ENCODE data around the gene TRABD2A.

TRABD2A gene

DNA sequence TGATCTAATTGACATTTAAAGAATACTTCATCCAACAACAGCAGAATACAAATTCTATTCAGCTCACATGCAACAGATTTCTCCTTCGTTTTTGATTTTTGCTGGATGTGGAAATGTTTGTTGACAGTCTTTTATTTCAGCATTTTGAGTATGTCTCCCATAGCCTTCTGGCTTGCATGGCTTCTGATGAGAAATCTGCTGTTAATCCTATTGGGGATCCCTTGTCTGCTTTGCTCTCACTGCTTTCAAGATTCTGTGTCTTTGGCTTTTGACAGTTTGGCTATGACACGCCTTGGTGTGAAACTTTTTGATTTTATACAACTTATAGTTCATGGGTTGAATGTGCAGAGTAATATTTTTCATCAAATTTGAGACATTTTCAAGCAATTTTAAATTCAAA is 44.7 kb downstream of the TRABD2A start:
- no peak overlapping the region for H3K4me3 ChIP-seq (ENCODE audit: low read depth, low read length)
- TF ChIP-seq MYC (IDR thresholded peaks at IDR 0.05; ENCODE audit: low read depth, low read length) (no peak), POLR2A (IDR thresholded peaks at IDR 0.05; ENCODE audit: extremely low read depth, insufficient read length) (no peak)
- TF ChIP-seq, protein P1, sequence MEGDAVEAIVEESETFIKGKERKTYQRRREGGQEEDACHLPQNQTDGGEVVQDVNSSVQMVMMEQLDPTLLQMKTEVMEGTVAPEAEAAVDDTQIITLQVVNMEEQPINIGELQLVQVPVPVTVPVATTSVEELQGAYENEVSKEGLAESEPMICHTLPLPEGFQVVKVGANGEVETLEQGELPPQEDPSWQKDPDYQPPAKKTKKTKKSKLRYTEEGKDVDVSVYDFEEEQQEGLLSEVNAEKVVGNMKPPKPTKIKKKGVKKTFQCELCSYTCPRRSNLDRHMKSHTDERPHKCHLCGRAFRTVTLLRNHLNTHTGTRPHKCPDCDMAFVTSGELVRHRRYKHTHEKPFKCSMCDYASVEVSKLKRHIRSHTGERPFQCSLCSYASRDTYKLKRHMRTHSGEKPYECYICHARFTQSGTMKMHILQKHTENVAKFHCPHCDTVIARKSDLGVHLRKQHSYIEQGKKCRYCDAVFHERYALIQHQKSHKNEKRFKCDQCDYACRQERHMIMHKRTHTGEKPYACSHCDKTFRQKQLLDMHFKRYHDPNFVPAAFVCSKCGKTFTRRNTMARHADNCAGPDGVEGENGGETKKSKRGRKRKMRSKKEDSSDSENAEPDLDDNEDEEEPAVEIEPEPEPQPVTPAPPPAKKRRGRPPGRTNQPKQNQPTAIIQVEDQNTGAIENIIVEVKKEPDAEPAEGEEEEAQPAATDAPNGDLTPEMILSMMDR (IDR thresholded peaks at IDR 0.05; ENCODE audit: low read depth, low read length) = no peak
- TF ChIP-seq, protein P2, sequence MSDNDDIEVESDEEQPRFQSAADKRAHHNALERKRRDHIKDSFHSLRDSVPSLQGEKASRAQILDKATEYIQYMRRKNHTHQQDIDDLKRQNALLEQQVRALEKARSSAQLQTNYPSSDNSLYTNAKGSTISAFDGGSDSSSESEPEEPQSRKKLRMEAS (IDR thresholded peaks at IDR 0.05; ENCODE audit: low read depth, low read length) = no peak
- no peak for DNase-seq (ENCODE audit: low read depth)

DNA sequence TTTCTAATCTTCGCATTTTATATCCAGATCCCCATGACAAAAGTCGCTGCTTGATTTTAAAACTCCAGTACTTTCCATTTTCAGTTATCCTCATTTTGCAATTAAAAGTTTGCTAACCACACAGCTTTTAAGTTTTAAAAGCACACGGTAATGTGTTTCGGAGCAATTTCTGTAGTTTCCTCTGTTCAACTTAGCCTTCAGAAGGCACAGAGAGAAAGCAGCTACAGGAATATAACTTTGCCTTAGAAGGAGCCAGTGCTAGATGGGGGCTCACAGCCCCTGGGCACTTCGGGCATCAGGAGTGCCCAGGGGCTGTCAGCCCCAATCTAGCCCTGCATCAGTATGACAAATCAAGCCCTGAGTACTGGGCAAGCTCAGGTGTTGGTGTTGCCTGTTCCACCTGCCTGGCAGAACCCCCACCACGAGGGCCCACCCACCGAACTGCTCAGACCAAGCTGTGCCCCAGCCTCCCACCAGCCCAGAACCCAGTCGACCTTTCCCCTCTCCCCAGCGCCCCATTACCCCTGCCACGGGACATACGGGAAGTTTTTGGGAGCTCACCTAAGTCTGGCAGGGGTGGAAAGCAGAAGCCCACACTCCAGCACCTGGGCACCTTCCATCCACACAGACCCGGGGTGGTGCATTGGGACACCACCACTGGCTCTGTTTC is 47.3 kb downstream of the TRABD2A start:
- DNase-seq (ENCODE audit: low read depth) = no peak
- TF ChIP-seq, protein P2 (IDR thresholded peaks at IDR 0.05; ENCODE audit: low read depth, low read length) = no peak
- TF ChIP-seq MYC (IDR thresholded peaks at IDR 0.05; ENCODE audit: low read depth, low read length) (no peak), POLR2A (IDR thresholded peaks at IDR 0.05; ENCODE audit: extremely low read depth, insufficient read length) (no peak)
- TF ChIP-seq, protein P1 (IDR thresholded peaks at IDR 0.05; ENCODE audit: low read depth, low read length) = no peak
- no peak overlapping the region for H3K4me3 ChIP-seq (ENCODE audit: low read depth, low read length)

DNA sequence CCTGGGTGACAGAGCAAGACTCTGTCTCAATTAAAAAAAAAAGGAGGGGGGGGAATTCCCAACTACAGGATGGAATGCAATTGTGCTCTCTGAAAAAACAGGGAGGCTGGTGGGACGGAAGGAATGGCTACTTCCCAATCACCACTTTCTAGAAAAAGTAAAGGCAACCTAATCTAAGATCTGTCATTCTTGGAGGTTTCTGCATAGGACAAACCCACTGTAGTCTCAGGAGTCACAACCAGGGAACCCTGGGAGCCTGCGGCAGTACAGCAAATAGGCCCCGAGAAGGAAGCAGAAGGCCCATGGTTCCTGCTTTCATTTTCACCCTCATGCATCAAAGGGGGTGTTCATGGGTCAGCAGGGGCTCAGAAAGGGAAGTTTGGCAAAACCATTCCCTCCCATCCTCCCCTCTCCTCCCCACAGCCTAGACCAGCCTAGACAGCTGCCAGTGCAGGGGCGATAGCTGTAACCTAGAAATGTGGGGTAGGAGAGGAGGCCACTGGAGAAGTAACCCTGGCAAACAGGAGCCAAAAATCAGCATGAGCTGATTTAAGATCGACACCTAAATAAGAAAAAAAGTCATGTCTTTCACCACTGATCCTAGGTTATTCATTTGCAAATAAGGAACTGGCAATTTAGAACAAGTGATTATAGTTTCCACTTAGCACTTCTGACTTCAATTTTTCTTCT is 48.0 kb downstream of the TRABD2A start:
- H3K4me3 ChIP-seq (ENCODE audit: low read depth, low read length) = no peak overlapping the region
- DNase-seq (ENCODE audit: low read depth) = peak; percentile 80

DNA sequence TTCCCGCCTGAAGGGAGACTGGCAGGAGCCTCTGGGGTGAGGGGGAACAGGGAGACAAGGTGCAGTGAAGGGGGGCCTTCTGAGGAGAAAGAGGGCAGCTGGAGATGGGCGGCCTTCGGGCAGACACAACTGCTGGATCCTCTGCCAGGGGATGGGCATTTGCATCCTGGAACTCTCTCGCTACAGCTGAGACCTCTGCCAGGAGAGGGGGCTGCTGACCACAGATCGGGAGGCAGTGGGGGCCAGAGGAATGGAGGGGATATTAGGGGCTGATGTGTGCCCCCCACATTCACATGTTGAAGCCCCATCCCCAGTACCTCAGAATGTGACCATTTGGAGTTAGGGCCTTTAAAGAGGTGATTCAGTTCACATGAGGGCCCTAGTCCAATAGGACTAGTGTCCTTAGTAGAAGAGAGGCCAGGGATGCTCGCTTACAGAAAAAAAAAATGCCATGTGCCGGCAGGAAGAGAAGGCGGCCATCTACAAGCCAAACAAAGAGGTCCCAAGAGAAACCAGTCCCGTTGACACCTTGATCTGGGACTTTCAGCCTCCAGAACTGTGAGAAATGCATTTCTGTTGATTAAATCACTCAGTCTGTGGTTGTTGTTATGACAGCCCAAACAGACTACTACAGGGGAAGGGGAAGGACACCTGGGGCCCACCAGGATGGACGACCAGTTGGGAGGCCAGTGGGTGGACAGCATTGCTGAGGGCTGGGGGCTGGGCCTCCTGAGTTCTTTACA is 50.0 kb downstream of the TRABD2A start:
- no peak for DNase-seq (ENCODE audit: low read depth)
- H3K4me3 ChIP-seq (ENCODE audit: low read depth, low read length) = no peak overlapping the region
- TF ChIP-seq, protein P2 (IDR thresholded peaks at IDR 0.05; ENCODE audit: low read depth, low read length) = no peak
- no peak for TF ChIP-seq MYC (IDR thresholded peaks at IDR 0.05; ENCODE audit: low read depth, low read length)
- no peak for TF ChIP-seq POLR2A (IDR thresholded peaks at IDR 0.05; ENCODE audit: extremely low read depth, insufficient read length)
- TF ChIP-seq, protein P1 (IDR thresholded peaks at IDR 0.05; ENCODE audit: low read depth, low read length) = no peak

More for the DNA sequence above, 48.0 kb downstream of the TRABD2A start:
- TF ChIP-seq MYC (IDR thresholded peaks at IDR 0.05; ENCODE audit: low read depth, low read length) (no peak), POLR2A (IDR thresholded peaks at IDR 0.05; ENCODE audit: extremely low read depth, insufficient read length) (no peak)
- TF ChIP-seq, protein P1 (IDR thresholded peaks at IDR 0.05; ENCODE audit: low read depth, low read length) = no peak
- TF ChIP-seq, protein P2 (IDR thresholded peaks at IDR 0.05; ENCODE audit: low read depth, low read length) = no peak

DNA sequence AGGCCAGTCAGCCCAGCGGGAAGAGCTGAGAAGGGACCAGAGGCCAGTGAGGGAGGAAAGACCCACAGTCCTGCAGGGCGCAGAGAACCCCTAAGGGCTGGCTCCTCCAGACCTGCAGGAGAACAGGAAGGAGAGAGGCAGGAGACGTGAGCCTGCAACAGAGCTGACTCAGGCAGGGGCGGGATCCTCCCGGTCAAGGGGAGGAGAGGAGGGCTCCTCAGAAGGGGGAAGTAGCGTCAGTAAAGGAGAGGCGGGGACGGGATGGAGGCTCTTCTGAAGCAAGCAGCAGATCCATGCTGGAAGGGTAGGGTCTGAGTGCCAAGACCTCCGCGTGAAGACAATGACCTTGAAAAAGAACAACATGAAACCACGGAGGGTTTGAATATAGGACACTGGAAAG is 50.8 kb downstream of the TRABD2A start:
- DNase-seq (ENCODE audit: low read depth) = peak; percentile 77
- TF ChIP-seq MYC (IDR thresholded peaks at IDR 0.05; ENCODE audit: low read depth, low read length) = no peak
- no peak for TF ChIP-seq POLR2A (IDR thresholded peaks at IDR 0.05; ENCODE audit: extremely low read depth, insufficient read length)
- TF ChIP-seq, protein P1 (IDR thresholded peaks at IDR 0.05; ENCODE audit: low read depth, low read length) = no peak
- TF ChIP-seq, protein P2 (IDR thresholded peaks at IDR 0.05; ENCODE audit: low read depth, low read length) = no peak
- no peak overlapping the region for H3K4me3 ChIP-seq (ENCODE audit: low read depth, low read length)
